ENCODE data around the gene SLC30A1.

- no peak for TF ChIP-seq CTCF (IDR thresholded peaks at IDR 0.05 in 4 of 5, conservative IDR thresholded peaks at IDR 0.05 in 1 of 5)
- TF ChIP-seq POLR2A (IDR thresholded peaks at IDR 0.05) = no peak
These were observed 19.6 kb upstream of the SLC30A1 start for GRCh38 chr1:211598514-211598913.
